GM12878 (cell line): ENCODE results near the gene SRGAP1. TPM values are rescaled to one million over a fixed set of nuclear protein-coding genes. Genes with fewer than 3 reads are reported as not detected.

ENCODE experiments used
- ATAC-seq: fragments of 200-7000 bp; cut with Tn5 transposase; 3 replicates; pipeline ENCODE4 v1.9.1; 2020; ENCODE audit warnings: mild to moderate bottlenecking, moderate library complexity
- BruUV-seq: library from RNA; stranded (reverse); fragments of 400-500 nt; replicated peaks from 2 replicates; lab custom pipeline; 2021; lab: Mats Ljungman, UMichigan
- CTCF ChIA-PET: fragments of 300-600 bp; sonication (Branson Sonifier 250); formaldehyde crosslinking; extraction: SDS; loops from one replicate; lab custom pipeline; 2021; ENCODE audit warnings: inconsistent platforms; lab: Yijun Ruan, JAX
- POLR2A ChIA-PET: fragments of 350-600 bp; formaldehyde crosslinking; extraction: SDS; loops from one replicate; lab custom pipeline; 2021; ENCODE audit warnings: inconsistent platforms; lab: Charles Lee
- RAD21 ChIA-PET: fragments of 300-600 bp; sonication (Branson Sonifier 250); formaldehyde crosslinking; loops from one replicate; lab custom pipeline; 2023; ENCODE audit warnings: antibody characterized with exemption; ENCODE audit not compliant: unreplicated experiment; lab: Charles Lee
- SMC1A ChIA-PET: fragments of 300-600 bp; sonication (Branson Sonifier 250); formaldehyde crosslinking; loops from one replicate; lab custom pipeline; 2023; ENCODE audit not compliant: unreplicated experiment, uncharacterized antibody; lab: Charles Lee
- DNase-seq: peaks from one replicate; pipeline ENCODE4 v3.0.0-alpha.2; 2011; ENCODE audit warnings: low read depth, low spot score
- FAIRE-seq: peaks from 3 replicates; lab custom pipeline; 2011; peaks lifted over from hg19 to GRCh38; lab: Jason Lieb, UNC
- H2AFZ ChIP-seq: 2 replicates; pipeline ENCODE4 v1.6.0; 2011; ENCODE audit warnings: low read depth, low read length, control low read depth; ENCODE audit not compliant: control insufficient read depth
- H3K27ac ChIP-seq: 2 replicates; pipeline ENCODE4 v1.5.1; 2011; ENCODE audit warnings: control low read depth; ENCODE audit not compliant: control insufficient read depth, insufficient read depth
- H3K27me3 ChIP-seq, 2 experiments: replicated peaks in 1 of 2; 2 replicates each; pipeline versions ENCODE4 v1.6.0 to v1.6.1; 2011; ENCODE audit warnings: low read length in 1 of 2; ENCODE audit not compliant: control insufficient read depth in 2 of 2, insufficient read depth in 2 of 2
- H3K36me3 ChIP-seq, 2 experiments: 2 replicates each; pipeline ENCODE4 v1.5.1; 2011; ENCODE audit warnings: low read length in 1 of 2; ENCODE audit not compliant: control insufficient read depth in 2 of 2, insufficient read depth in 2 of 2
- H3K4me1 ChIP-seq: 2 replicates; pipeline ENCODE4 v1.6.1; 2011; ENCODE audit warnings: mild to moderate bottlenecking, low read length, moderate library complexity, mixed read lengths; ENCODE audit not compliant: control insufficient read depth, insufficient read depth
- H3K4me2 ChIP-seq: 2 replicates; pipeline ENCODE4 v1.6.0; 2011; ENCODE audit warnings: control low read depth; ENCODE audit not compliant: control insufficient read depth, insufficient read depth
- H3K4me3 ChIP-seq: fragments of 200-600 bp; sonication (generic); 2 replicates; pipeline ENCODE4 v1.5.1; 2016
- H3K79me2 ChIP-seq: 2 replicates; pipeline ENCODE4 v1.6.0; 2011; ENCODE audit warnings: low read length; ENCODE audit not compliant: control insufficient read depth, insufficient read depth
- H3K9ac ChIP-seq: 2 replicates; pipeline ENCODE4 v1.8.0; 2011; ENCODE audit warnings: low read length, control low read depth, mixed read lengths; ENCODE audit not compliant: control insufficient read depth, insufficient read depth
- H3K9me3 ChIP-seq: replicated peaks from 3 replicates; pipeline ENCODE4 v1.5.1; 2011; ENCODE audit warnings: mild to moderate bottlenecking, low read length; ENCODE audit not compliant: control insufficient read depth, insufficient read depth
- H4K20me1 ChIP-seq: 2 replicates; pipeline ENCODE4 v1.6.0; 2011; ENCODE audit not compliant: control insufficient read depth, insufficient read depth
- HDGF ChIP-seq: fragments of 450-650 bp; IDR thresholded peaks from 2 replicates; pipeline ENCODE4 v1.6.1; 2016; ENCODE audit warnings: antibody characterized with exemption
- IKZF2 ChIP-seq, 2 experiments: fragments of 450-650 bp; IDR thresholded peaks; 2 replicates each; pipeline ENCODE4 v1.6.1; 2017; ENCODE audit warnings: mild to moderate bottlenecking in 2 of 2, moderate library complexity in 2 of 2
- PAX8 ChIP-seq: fragments of 450-650 bp; IDR thresholded peaks from 2 replicates; pipeline ENCODE4 v1.6.1; 2017; ENCODE audit warnings: mild to moderate bottlenecking, moderate library complexity
- YBX1 ChIP-seq: fragments of 450-650 bp; IDR thresholded peaks from 2 replicates; pipeline ENCODE4 v1.6.1; 2016; ENCODE audit warnings: antibody characterized with exemption
- ZBED1 ChIP-seq: IDR thresholded peaks from 2 replicates; pipeline ENCODE4 v1.6.1; 2016; ENCODE audit warnings: borderline replicate concordance
- WGBS: methylation state at CpG from one replicate; pipeline ENCODE4 v1.1.6; 2016; ENCODE audit warnings: low lambda C conversion rate; ENCODE audit not compliant: insufficient replicate concordance, insufficient coverage; ENCODE audit errors: missing lambda C conversion rate; 5-methylcytosine and 5-hydroxymethylcytosine counted together
- in situ Hi-C: fragments of 300-500 bp; cut with MboI; formaldehyde crosslinking; loops from 9 replicates; pipeline ENCODE4 v1.14.3; 2018; ENCODE audit warnings: mixed read lengths
- intact Hi-C: fragments of 100-400 bp; cut with micrococcal nuclease; formaldehyde crosslinking; loops from one replicate; pipeline ENCODE4 v1.14.2; 2022; ENCODE audit not compliant: unreplicated experiment
- polyA plus RNA-seq, 11 experiments: library from polyadenylated mRNA; depleted of rRNA in 4 of 11; unstranded in 6 of 11; stranded (reverse) in 5 of 11; fragments of >200 nt; fragmentation: Nextera tagmentation in 4 of 11; fragmentation: Illumina TruSeq in 1 of 11; extraction: Ambion mirVana in 4 of 11; extraction: Trizol in 1 of 11; gene quantifications; 1 replicate in 1 of 11; 2 replicates in 10 of 11; pipeline versions ENCODE4 v1.2.1 to v1.2.3, GENCODE V29; 2011 to 2016; ENCODE audit warnings: inconsistent platforms in 2 of 11, missing spikeins in 2 of 11, low read depth in 1 of 11
- total RNA-seq, 4 experiments: library from RNA; depleted of rRNA in 3 of 4; stranded (reverse); fragments of >200 nt in 3 of 4; fragmentation: Illumina TruSeq in 1 of 4; extraction: Trizol in 1 of 4; gene quantifications; 2 replicates each; pipeline versions ENCODE4 v1.2.1 to v1.2.3, GENCODE V29; 2013 to 2021
- TF ChIP-seq, protein P1 (sequence below), 3 experiments: IDR thresholded peaks in 2 of 3; conservative IDR thresholded peaks in 1 of 3; 2 replicates each; pipeline ENCODE4 v1.5.1; 2011; ENCODE audit warnings: low read depth in 3 of 3, low read length in 3 of 3, mild to moderate bottlenecking in 3 of 3, control low read depth in 2 of 3, moderate library complexity in 2 of 3, inconsistent platforms in 1 of 3, mixed read lengths in 1 of 3; ENCODE audit not compliant: control insufficient read depth in 2 of 3, insufficient read depth in 1 of 3; ENCODE audit errors: extremely low read depth in 1 of 3
- TF ChIP-seq, protein P2 (sequence below): fragments of 450-650 bp; IDR thresholded peaks from 2 replicates; pipeline ENCODE4 v1.6.1; 2017; ENCODE audit warnings: mild to moderate bottlenecking, moderate library complexity

The SRGAP1 gene
- total and polyA plus RNA-seq, 10 of the 15 experiments (the other 5 are each of a cell fraction or from before 2014, with no cell fraction given): 0.16 to 0.85 (median 0.46) TPM

DNA sequence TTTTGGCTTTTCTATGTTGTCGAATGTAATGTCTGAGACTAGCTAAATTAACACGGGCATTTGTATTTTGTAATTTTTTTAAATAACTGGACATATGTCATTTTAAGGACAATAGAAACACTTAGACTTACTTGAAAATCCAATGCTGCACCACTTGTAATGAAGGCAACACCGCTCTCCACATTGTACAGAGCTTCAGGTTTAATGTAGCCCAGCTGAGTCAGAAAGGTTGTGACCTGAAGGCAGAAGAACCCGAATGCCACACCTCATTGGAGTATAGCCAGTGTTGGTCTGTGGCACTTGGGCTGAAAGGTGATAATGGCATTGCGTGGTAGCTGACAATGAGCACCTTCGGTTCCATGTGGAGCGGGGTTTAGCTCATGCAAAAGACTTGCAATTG is 298.3 kb downstream of the SRGAP1 start:
- RAD21 ChIA-PET: no interaction called here
- Histone ChIP-seq H3K9ac (no peak overlapping the region), H3K4me2 (no peak overlapping the region), H3K79me2 (no peaks in the 10 kb centered on the region), H3K27ac (no peak overlapping the region), H3K27me3 (no peaks in the 10 kb centered on the region), H3K9me3 (no peaks in the 10 kb centered on the region), H4K20me1 (no peaks in the 10 kb centered on the region), H3K36me3 (no peaks in the 10 kb centered on the region), H3K4me3 (no peak overlapping the region), H2AFZ (no peak overlapping the region), H3K4me1 (no peaks in the 10 kb centered on the region)
- ATAC-seq (no peak), FAIRE-seq (no peak), DNase-seq (no peak)
- POLR2A ChIA-PET: no interaction called here
- intact Hi-C loops (no loop called here), in situ Hi-C loops (no loop called here)
- BruUV-seq: no TSS peak
- CTCF ChIA-PET: no interaction called here
- TF ChIP-seq ZBED1 (no peak), HDGF (no peak), YBX1 (no peak), IKZF2 (IDR thresholded peaks at IDR 0.05) (no peak)
- TF ChIP-seq, protein P1, sequence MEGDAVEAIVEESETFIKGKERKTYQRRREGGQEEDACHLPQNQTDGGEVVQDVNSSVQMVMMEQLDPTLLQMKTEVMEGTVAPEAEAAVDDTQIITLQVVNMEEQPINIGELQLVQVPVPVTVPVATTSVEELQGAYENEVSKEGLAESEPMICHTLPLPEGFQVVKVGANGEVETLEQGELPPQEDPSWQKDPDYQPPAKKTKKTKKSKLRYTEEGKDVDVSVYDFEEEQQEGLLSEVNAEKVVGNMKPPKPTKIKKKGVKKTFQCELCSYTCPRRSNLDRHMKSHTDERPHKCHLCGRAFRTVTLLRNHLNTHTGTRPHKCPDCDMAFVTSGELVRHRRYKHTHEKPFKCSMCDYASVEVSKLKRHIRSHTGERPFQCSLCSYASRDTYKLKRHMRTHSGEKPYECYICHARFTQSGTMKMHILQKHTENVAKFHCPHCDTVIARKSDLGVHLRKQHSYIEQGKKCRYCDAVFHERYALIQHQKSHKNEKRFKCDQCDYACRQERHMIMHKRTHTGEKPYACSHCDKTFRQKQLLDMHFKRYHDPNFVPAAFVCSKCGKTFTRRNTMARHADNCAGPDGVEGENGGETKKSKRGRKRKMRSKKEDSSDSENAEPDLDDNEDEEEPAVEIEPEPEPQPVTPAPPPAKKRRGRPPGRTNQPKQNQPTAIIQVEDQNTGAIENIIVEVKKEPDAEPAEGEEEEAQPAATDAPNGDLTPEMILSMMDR (IDR thresholded peaks at IDR 0.05 in 2 of 3, conservative IDR thresholded peaks at IDR 0.05 in 1 of 3; ENCODE audit: control insufficient read depth in 2 of 3, extremely low read depth in 1 of 3, insufficient read depth in 1 of 3, low read depth in 3 of 3, low read length in 3 of 3): no peak
- WGBS: 67% methylated on average over 7 of the region's 7 CpGs
- SMC1A ChIA-PET: interaction anchor here (0.6 kb wide), 1 partner anchor 62 kb away, joined by 3 read pairs; no protein-coding TSS in a partner anchor

DNA sequence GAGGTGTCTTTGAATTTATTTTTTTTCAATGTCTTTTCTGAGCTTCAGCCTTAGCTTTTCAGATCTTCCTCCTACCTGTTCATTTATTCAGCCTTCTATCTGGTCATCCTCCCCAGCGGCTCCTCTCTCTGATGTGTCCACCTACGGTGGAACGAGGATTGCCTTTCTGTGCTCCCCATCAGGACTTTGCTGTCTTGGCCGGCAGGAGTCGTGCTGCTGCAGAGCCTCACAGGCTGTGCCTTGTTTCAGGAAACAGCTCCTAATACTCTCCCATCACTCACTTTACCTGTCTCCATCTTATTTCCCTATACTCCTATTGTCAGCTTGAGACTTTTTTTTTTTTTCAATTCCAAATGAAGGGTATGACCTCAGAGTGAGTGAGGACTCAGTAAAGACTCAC is 300.7 kb downstream of the SRGAP1 start:
- no peak for ATAC-seq
- Histone ChIP-seq H3K9me3 (no peaks in the 10 kb centered on the region), H3K79me2 (no peaks in the 10 kb centered on the region), H4K20me1 (no peaks in the 10 kb centered on the region), H2AFZ (no peak overlapping the region), H3K9ac (no peak overlapping the region), H3K36me3 (no peaks in the 10 kb centered on the region), H3K4me1 (no peaks in the 10 kb centered on the region), H3K4me2 (no peak overlapping the region), H3K27ac (no peak overlapping the region), H3K27me3 (no peaks in the 10 kb centered on the region), H3K4me3 (no peak overlapping the region)
- WGBS: 73% methylated on average over 5 of the region's 5 CpGs
- SMC1A ChIA-PET: interaction anchor here (0.6 to 0.8 kb wide), 2 partner anchors 734 to 1498 kb away, joined by 3 read pairs; no protein-coding TSS in a partner anchor
- no peak for FAIRE-seq
- TF ChIP-seq, protein P2, sequence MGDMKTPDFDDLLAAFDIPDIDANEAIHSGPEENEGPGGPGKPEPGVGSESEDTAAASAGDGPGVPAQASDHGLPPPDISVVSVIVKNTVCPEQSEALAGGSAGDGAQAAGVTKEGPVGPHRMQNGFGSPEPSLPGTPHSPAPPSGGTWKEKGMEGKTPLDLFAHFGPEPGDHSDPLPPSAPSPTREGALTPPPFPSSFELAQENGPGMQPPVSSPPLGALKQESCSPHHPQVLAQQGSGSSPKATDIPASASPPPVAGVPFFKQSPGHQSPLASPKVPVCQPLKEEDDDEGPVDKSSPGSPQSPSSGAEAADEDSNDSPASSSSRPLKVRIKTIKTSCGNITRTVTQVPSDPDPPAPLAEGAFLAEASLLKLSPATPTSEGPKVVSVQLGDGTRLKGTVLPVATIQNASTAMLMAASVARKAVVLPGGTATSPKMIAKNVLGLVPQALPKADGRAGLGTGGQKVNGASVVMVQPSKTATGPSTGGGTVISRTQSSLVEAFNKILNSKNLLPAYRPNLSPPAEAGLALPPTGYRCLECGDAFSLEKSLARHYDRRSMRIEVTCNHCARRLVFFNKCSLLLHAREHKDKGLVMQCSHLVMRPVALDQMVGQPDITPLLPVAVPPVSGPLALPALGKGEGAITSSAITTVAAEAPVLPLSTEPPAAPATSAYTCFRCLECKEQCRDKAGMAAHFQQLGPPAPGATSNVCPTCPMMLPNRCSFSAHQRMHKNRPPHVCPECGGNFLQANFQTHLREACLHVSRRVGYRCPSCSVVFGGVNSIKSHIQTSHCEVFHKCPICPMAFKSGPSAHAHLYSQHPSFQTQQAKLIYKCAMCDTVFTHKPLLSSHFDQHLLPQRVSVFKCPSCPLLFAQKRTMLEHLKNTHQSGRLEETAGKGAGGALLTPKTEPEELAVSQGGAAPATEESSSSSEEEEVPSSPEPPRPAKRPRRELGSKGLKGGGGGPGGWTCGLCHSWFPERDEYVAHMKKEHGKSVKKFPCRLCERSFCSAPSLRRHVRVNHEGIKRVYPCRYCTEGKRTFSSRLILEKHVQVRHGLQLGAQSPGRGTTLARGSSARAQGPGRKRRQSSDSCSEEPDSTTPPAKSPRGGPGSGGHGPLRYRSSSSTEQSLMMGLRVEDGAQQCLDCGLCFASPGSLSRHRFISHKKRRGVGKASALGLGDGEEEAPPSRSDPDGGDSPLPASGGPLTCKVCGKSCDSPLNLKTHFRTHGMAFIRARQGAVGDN: no peak
- TF ChIP-seq PAX8: no peak
- no TSS peak for BruUV-seq
- POLR2A ChIA-PET: no interaction called here
- RAD21 ChIA-PET: no interaction called here
- CTCF ChIA-PET: no interaction called here
- intact Hi-C loops: no loop called here
- in situ Hi-C loops: no loop called here
- DNase-seq: no peak
